ENCODE measurements around the gene MTHFD1L. TPM values are rescaled to one million over a fixed set of nuclear protein-coding genes. Genes with fewer than 3 reads are reported as not detected.
"Not testable (repeated sequence)": the region's sequence is repeated elsewhere in the genome, so short reads cannot be mapped to it uniquely, and the experiment has no call there.

Gene MTHFD1L
- total and polyA plus RNA-seq, 2 donors (not counting 3 experiments of a cell fraction or from before 2014, with no cell fraction given), result 40.2 to 120 TPM

DNA sequence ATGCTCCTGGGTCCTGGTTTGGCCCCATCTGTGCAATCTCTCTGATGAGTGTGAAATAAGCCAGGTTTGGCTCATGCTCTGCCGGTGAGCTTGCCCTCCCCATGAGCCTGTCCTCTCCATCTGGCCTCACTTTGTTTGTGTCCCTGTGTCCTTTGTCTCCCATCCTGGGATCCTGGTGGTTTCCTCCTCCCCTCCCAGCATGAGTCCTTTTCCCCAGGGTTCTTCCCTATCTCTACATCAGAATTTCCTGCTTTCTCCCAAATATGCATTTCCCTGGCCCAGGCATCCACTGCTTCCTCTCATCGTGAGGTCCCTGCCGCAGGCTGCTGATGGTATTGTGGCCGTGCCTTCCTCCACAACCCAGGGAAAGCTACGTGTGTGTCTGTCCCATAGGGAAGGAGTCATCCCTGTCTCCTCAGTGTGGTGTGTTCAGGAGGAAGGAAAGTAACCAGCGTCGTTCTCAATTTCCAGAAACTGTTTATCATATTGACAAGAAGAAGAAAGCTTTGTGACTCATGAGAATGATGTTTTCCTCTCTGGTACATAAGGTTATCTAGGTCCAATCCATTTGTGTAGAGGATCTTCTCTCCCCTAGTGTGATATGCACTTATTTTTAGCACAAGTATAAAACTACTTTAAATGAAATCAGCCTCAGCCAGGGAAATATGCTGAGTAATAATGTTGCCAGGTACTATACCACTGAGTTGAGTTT is 180.2 kb downstream of the MTHFD1L start:
- H2AFZ ChIP-seq (ENCODE audit: low read depth, low read length); H4K20me1 ChIP-seq (replicated peaks; ENCODE audit: control insufficient read depth, extremely low read depth, insufficient read depth, low read length); H3K9me1 ChIP-seq (replicated peaks; ENCODE audit: control insufficient read depth, extremely low read depth, insufficient read depth, low read length); dilution Hi-C loops (cut with MboI; ENCODE audit: extremely low pct_ligation_motif_present, low sequenced_read_pairs); H3K36me3 ChIP-seq (ENCODE audit: control insufficient read depth in 2 of 2, extremely low read depth in 1 of 2, insufficient read depth in 2 of 2, low read length in 2 of 2); H3K4me3 ChIP-seq (replicated peaks in 1 of 3; ENCODE audit: insufficient read depth in 1 of 3, low read depth in 1 of 3, low read length in 3 of 3); BruUV-seq (replicated peaks); H3K27me3 ChIP-seq (ENCODE audit: control insufficient read depth in 2 of 2, insufficient read depth in 2 of 2, low read length in 2 of 2); H3K79me2 ChIP-seq (ENCODE audit: control insufficient read depth, insufficient read depth, low read length); H3K9me3 ChIP-seq (replicated peaks; ENCODE audit: control insufficient read depth, insufficient read depth, low read length): not testable (repeated sequence)
- CTCF ChIA-PET, result interaction anchor here (0.7 to 2.1 kb wide), 4 partner anchors 9 to 279 kb away, joined by 3 to 10 read pairs (median 6); no protein-coding TSS in a partner anchor
- FAIRE-seq (peak; percentile 94), DNase-seq (ENCODE audit: low read depth, low spot score) (peak; percentile 88)
- POLR2A ChIA-PET, result interaction anchor here (0.7 kb wide), 1 partner anchor 18 kb away, joined by 3 read pairs; no protein-coding TSS in a partner anchor
- Histone ChIP-seq H3K4me1 (ENCODE audit: control insufficient read depth, extremely low read depth, insufficient read depth, low read length) (peaks cover 41% of the 10 kb centered on the region), H3K9ac (replicated peaks; ENCODE audit: extremely low read depth, insufficient read depth, low read length) (peak overlapping the region; percentile 93), H3K27ac (ENCODE audit: insufficient read depth, low read depth, low read length) (peak overlapping the region; percentile 100), H3K4me2 (ENCODE audit: insufficient read depth, low read length) (peak overlapping the region; percentile 32)
- intact Hi-C loops (cut with micrococcal nuclease), result loop anchor here (1.0 to 2.0 kb wide), 12 partner anchors 8 to 345 kb away; partner anchors contain the start of gene ZBTB2
- TF ChIP-seq FOS (IDR thresholded peaks at IDR 0.05; ENCODE audit: borderline replicate concordance, insufficient read depth, low read length) (peak; percentile 71), GATA2 (IDR thresholded peaks at IDR 0.05; ENCODE audit: insufficient read depth, insufficient read length, low read depth, low read length) (peak; percentile 94), JUN (IDR thresholded peaks at IDR 0.05; ENCODE audit: borderline replicate concordance, insufficient read depth, insufficient read length, low read depth) (peak; percentile 87)

DNA sequence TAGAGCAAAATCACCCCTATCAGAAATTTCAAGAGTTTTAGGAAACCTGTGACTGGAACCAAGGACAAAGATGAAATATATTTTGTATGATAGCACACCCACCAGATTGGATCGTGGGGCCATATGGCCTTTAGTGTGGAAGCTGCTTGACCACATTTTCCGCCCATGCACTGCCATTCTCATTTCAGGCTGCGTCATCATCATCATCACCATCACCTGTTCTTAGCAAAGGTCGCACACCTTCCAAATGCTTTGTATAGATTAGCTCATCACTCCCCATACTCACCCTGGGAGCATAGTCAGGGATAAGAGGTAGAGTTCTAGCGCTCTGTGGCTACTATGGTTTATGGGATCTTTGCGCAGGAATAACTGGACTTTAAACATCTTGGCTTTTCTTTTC is 185.7 kb downstream of the MTHFD1L start:
- H3K27ac ChIP-seq (ENCODE audit: insufficient read depth, low read depth, low read length), result no peak overlapping the region
- peaks cover 3 to 19% of the 10 kb centered on the region in 2 experiments for H3K36me3 ChIP-seq (ENCODE audit: control insufficient read depth in 2 of 2, extremely low read depth in 1 of 2, insufficient read depth in 2 of 2, low read length in 2 of 2)
- FAIRE-seq (no peak), DNase-seq (ENCODE audit: low read depth, low spot score) (no peak)
- no peaks in the 10 kb centered on the region for H3K9me1 ChIP-seq (replicated peaks; ENCODE audit: control insufficient read depth, extremely low read depth, insufficient read depth, low read length)
- dilution Hi-C loops (cut with MboI; ENCODE audit: extremely low pct_ligation_motif_present, low sequenced_read_pairs) (no loop called here), intact Hi-C loops (cut with micrococcal nuclease) (no loop called here)
- H3K4me3 ChIP-seq (replicated peaks in 1 of 3; ENCODE audit: insufficient read depth in 1 of 3, low read depth in 1 of 3, low read length in 3 of 3), result no peak overlapping the region
- POLR2A ChIA-PET, result no interaction called here
- no peaks in the 10 kb centered on the region for H3K9me3 ChIP-seq (replicated peaks; ENCODE audit: control insufficient read depth, insufficient read depth, low read length)
- H3K4me2 ChIP-seq (ENCODE audit: insufficient read depth, low read length), result no peak overlapping the region
- H4K20me1 ChIP-seq (replicated peaks; ENCODE audit: control insufficient read depth, extremely low read depth, insufficient read depth, low read length), result no peaks in the 10 kb centered on the region
- peaks cover 7% of the 10 kb centered on the region for H3K4me1 ChIP-seq (ENCODE audit: control insufficient read depth, extremely low read depth, insufficient read depth, low read length)
- no peaks in the 10 kb centered on the region for H3K27me3 ChIP-seq (ENCODE audit: control insufficient read depth in 2 of 2, insufficient read depth in 2 of 2, low read length in 2 of 2)
- no peak for TF ChIP-seq EZH2 (IDR thresholded peaks at IDR 0.05; ENCODE audit: borderline replicate concordance, low read depth, low read length, severe bottlenecking)
- no peak for TF ChIP-seq GATA2 (IDR thresholded peaks at IDR 0.05; ENCODE audit: insufficient read depth, insufficient read length, low read depth, low read length)
- TF ChIP-seq, protein P1, sequence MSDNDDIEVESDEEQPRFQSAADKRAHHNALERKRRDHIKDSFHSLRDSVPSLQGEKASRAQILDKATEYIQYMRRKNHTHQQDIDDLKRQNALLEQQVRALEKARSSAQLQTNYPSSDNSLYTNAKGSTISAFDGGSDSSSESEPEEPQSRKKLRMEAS (IDR thresholded peaks at IDR 0.05; ENCODE audit: insufficient read depth, insufficient read length), result no peak
- TF ChIP-seq, protein P2, sequence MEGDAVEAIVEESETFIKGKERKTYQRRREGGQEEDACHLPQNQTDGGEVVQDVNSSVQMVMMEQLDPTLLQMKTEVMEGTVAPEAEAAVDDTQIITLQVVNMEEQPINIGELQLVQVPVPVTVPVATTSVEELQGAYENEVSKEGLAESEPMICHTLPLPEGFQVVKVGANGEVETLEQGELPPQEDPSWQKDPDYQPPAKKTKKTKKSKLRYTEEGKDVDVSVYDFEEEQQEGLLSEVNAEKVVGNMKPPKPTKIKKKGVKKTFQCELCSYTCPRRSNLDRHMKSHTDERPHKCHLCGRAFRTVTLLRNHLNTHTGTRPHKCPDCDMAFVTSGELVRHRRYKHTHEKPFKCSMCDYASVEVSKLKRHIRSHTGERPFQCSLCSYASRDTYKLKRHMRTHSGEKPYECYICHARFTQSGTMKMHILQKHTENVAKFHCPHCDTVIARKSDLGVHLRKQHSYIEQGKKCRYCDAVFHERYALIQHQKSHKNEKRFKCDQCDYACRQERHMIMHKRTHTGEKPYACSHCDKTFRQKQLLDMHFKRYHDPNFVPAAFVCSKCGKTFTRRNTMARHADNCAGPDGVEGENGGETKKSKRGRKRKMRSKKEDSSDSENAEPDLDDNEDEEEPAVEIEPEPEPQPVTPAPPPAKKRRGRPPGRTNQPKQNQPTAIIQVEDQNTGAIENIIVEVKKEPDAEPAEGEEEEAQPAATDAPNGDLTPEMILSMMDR (IDR thresholded peaks at IDR 0.05; ENCODE audit: extremely low read depth in 1 of 2, insufficient read depth in 1 of 2, low read depth in 1 of 2, low read length in 2 of 2), result no peak
- no peak for TF ChIP-seq FOS (IDR thresholded peaks at IDR 0.05; ENCODE audit: borderline replicate concordance, insufficient read depth, low read length)
- no peak for TF ChIP-seq JUN (IDR thresholded peaks at IDR 0.05; ENCODE audit: borderline replicate concordance, insufficient read depth, insufficient read length, low read depth)
- no peak for TF ChIP-seq POLR2AphosphoS5 (IDR thresholded peaks at IDR 0.05; ENCODE audit: insufficient read depth, low read depth, low read length)
- TF ChIP-seq POLR2A (IDR thresholded peaks at IDR 0.05; ENCODE audit: low read depth, low read length), result no peak
- TF ChIP-seq MYC (IDR thresholded peaks at IDR 0.05; ENCODE audit: low read depth, low read length), result no peak
- no peak overlapping the region for H2AFZ ChIP-seq (ENCODE audit: low read depth, low read length)
- no peak overlapping the region for H3K9ac ChIP-seq (replicated peaks; ENCODE audit: extremely low read depth, insufficient read depth, low read length)
- CTCF ChIA-PET, result interaction anchor here (1.0 to 2.1 kb wide), 2 partner anchors 12 to 37 kb away, joined by 3 to 5 read pairs; no protein-coding TSS in a partner anchor
- H3K79me2 ChIP-seq (ENCODE audit: control insufficient read depth, insufficient read depth, low read length), result no peaks in the 10 kb centered on the region
- no TSS peak for BruUV-seq (replicated peaks)
